HEK293 (cell line): ENCODE data around the gene ZFAND5.

ENCODE experiments used
- CTCF ChIA-PET: fragments of 350-600 bp; formaldehyde crosslinking; extraction: SDS; loops from one replicate; lab custom pipeline; 2021; ENCODE audit warnings: antibody characterized with exemption; lab: Yijun Ruan, JAX
- POLR2A ChIA-PET: fragments of 300-600 bp; formaldehyde crosslinking; extraction: SDS; loops from one replicate; lab custom pipeline; 2020; ENCODE audit warnings: antibody characterized with exemption, inconsistent platforms; lab: Yijun Ruan, JAX
- H3K27ac ChIP-seq: fragments of 200-500 bp; sonication (Bioruptor generic); 2 replicates; pipeline ENCODE4 v1.5.1; 2014; ENCODE audit warnings: low read depth, low read length, control low read depth, inconsistent platforms; ENCODE audit errors: extremely low read depth
- H3K36me3 ChIP-seq, 2 experiments: fragments of 200-500 bp in 1 of 2; sonication (Bioruptor generic) in 1 of 2; 1 replicate in 1 of 2; 2 replicates in 1 of 2; pipeline ENCODE4 v1.5.1; 2014 to 2017; ENCODE audit warnings: inconsistent platforms in 2 of 2, low read length in 2 of 2; ENCODE audit not compliant: control insufficient read depth in 2 of 2, insufficient read depth in 1 of 2
- H3K4me1 ChIP-seq: fragments of 200-500 bp; sonication (Bioruptor generic); 2 replicates; pipeline ENCODE4 v1.5.1; 2014; ENCODE audit warnings: mild to moderate bottlenecking, low read length, inconsistent platforms; ENCODE audit not compliant: control insufficient read depth, insufficient read depth
- H3K4me3 ChIP-seq: 2 replicates; pipeline ENCODE4 v1.5.1; 2011; ENCODE audit warnings: low read depth, mild to moderate bottlenecking, control low read depth, low read length, moderate library complexity
- H3K9me3 ChIP-seq: fragments of 200-500 bp; sonication (Bioruptor generic); 2 replicates; pipeline ENCODE4 v1.5.1; 2014; ENCODE audit warnings: low read depth, low read length, inconsistent platforms; ENCODE audit not compliant: control insufficient read depth, insufficient read depth
- KLF9 ChIP-seq: fragments of 450-650 bp; formaldehyde crosslinking; IDR thresholded peaks from 2 replicates; pipeline ENCODE4 v1.5.1; 2016; ENCODE audit warnings: missing biosample characterization, missing genetic modification characterization, low read depth
- OSR2 ChIP-seq: fragments of 450-650 bp; formaldehyde crosslinking; IDR thresholded peaks from 2 replicates; pipeline ENCODE4 v1.5.1; 2016; ENCODE audit warnings: missing biosample characterization, missing genetic modification characterization
- RBAK ChIP-seq: fragments of 450-650 bp; formaldehyde crosslinking; IDR thresholded peaks from 2 replicates; pipeline ENCODE4 v1.5.1; 2016; ENCODE audit warnings: missing biosample characterization, missing genetic modification characterization
- ZBTB10 ChIP-seq: fragments of 450-650 bp; formaldehyde crosslinking; IDR thresholded peaks from 2 replicates; pipeline ENCODE4 v1.5.1; 2016; ENCODE audit warnings: missing biosample characterization, missing genetic modification characterization
- ZBTB44 ChIP-seq: fragments of 450-650 bp; IDR thresholded peaks from 2 replicates; pipeline ENCODE4 v1.5.1; 2018; ENCODE audit warnings: missing biosample characterization, mild to moderate bottlenecking, missing genetic modification characterization
- ZNF221 ChIP-seq: fragments of 450-650 bp; formaldehyde crosslinking; IDR thresholded peaks from 2 replicates; pipeline ENCODE4 v1.5.1; 2017; ENCODE audit warnings: missing biosample characterization, missing genetic modification characterization, borderline replicate concordance
- ZNF324 ChIP-seq: fragments of 450-650 bp; formaldehyde crosslinking; IDR thresholded peaks from 2 replicates; pipeline ENCODE4 v1.5.1; 2016; ENCODE audit warnings: missing biosample characterization, missing genetic modification characterization
- ZNF362 ChIP-seq: fragments of 450-650 bp; formaldehyde crosslinking; IDR thresholded peaks from 2 replicates; pipeline ENCODE4 v1.5.1; 2016; ENCODE audit warnings: missing biosample characterization, missing genetic modification characterization
- ZNF529 ChIP-seq: fragments of 450-650 bp; formaldehyde crosslinking; IDR thresholded peaks from 2 replicates; pipeline ENCODE4 v1.5.1; 2017; ENCODE audit warnings: missing genetic modification characterization, missing biosample characterization; ENCODE audit not compliant: insufficient replicate concordance
- ZNF600 ChIP-seq: fragments of 450-650 bp; formaldehyde crosslinking; IDR thresholded peaks from 2 replicates; pipeline ENCODE4 v1.5.1; 2016; ENCODE audit warnings: missing biosample characterization, missing genetic modification characterization
- ZNF707 ChIP-seq: fragments of 450-650 bp; formaldehyde crosslinking; IDR thresholded peaks from 2 replicates; pipeline ENCODE4 v1.5.1; 2016; ENCODE audit warnings: missing biosample characterization, missing genetic modification characterization
- ZNF791 ChIP-seq: fragments of 450-650 bp; formaldehyde crosslinking; IDR thresholded peaks from 2 replicates; pipeline ENCODE4 v1.5.1; 2016; ENCODE audit warnings: missing biosample characterization, missing genetic modification characterization
- ZSCAN30 ChIP-seq: fragments of 450-650 bp; IDR thresholded peaks from 2 replicates; pipeline ENCODE4 v1.5.1; 2018; ENCODE audit warnings: missing biosample characterization, mild to moderate bottlenecking, missing genetic modification characterization, moderate library complexity
- TF ChIP-seq, protein P1 (sequence below): fragments of 450-650 bp; formaldehyde crosslinking; IDR thresholded peaks from 2 replicates; pipeline ENCODE4 v1.5.1; 2016; ENCODE audit warnings: missing biosample characterization, missing genetic modification characterization
- TF ChIP-seq, protein P2 (sequence below): fragments of 450-650 bp; formaldehyde crosslinking; IDR thresholded peaks from 2 replicates; pipeline ENCODE4 v1.5.1; 2016; ENCODE audit warnings: missing biosample characterization, missing genetic modification characterization
- TF ChIP-seq, protein P3 (sequence below): fragments of 450-650 bp; formaldehyde crosslinking; IDR thresholded peaks from 2 replicates; pipeline ENCODE4 v1.5.1; 2016; ENCODE audit warnings: missing biosample characterization, missing genetic modification characterization, low read depth

ZFAND5 gene

GRCh38 chr9:72377041-72377440 lies 12.0 kb upstream of the ZFAND5 start:
- Histone ChIP-seq H3K9me3 (no peaks in the 10 kb centered on the region), H3K4me1 (no peaks in the 10 kb centered on the region), H3K27ac (no peak overlapping the region)
- ChIA-PET CTCF (no interaction called here), POLR2A (interaction anchor here (1.5 kb wide), 1 partner anchor 12 kb away, joined by 5 read pairs; the partner anchor contains the start of gene ZFAND5)
- TF ChIP-seq, protein P1, sequence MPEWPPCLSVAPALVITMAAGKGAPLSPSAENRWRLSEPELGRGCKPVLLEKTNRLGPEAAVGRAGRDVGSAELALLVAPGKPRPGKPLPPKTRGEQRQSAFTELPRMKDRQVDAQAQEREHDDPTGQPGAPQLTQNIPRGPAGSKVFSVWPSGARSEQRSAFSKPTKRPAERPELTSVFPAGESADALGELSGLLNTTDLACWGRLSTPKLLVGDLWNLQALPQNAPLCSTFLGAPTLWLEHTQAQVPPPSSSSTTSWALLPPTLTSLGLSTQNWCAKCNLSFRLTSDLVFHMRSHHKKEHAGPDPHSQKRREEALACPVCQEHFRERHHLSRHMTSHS: no peak
- TF ChIP-seq ZNF529 (tag by site-specific recombination) (no peak), RBAK (no peak), KLF9 (tag by site-specific recombination) (no peak), ZNF221 (tag by site-specific recombination) (no peak), ZNF707 (tag by site-specific recombination) (no peak), OSR2 (tag by site-specific recombination) (no peak), ZBTB10 (no peak), ZNF791 (tag by site-specific recombination) (no peak), ZSCAN30 (tag by site-specific recombination) (no peak), ZNF362 (tag by site-specific recombination) (no peak), ZNF600 (tag by site-specific recombination) (no peak), ZBTB44 (tag by site-specific recombination) (no peak), ZNF324 (no peak)
- TF ChIP-seq, protein P2, sequence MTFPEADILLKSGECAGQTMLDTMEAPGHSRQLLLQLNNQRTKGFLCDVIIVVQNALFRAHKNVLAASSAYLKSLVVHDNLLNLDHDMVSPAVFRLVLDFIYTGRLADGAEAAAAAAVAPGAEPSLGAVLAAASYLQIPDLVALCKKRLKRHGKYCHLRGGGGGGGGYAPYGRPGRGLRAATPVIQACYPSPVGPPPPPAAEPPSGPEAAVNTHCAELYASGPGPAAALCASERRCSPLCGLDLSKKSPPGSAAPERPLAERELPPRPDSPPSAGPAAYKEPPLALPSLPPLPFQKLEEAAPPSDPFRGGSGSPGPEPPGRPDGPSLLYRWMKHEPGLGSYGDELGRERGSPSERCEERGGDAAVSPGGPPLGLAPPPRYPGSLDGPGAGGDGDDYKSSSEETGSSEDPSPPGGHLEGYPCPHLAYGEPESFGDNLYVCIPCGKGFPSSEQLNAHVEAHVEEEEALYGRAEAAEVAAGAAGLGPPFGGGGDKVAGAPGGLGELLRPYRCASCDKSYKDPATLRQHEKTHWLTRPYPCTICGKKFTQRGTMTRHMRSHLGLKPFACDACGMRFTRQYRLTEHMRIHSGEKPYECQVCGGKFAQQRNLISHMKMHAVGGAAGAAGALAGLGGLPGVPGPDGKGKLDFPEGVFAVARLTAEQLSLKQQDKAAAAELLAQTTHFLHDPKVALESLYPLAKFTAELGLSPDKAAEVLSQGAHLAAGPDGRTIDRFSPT (tag by site-specific recombination): no peak
- TF ChIP-seq, protein P3, sequence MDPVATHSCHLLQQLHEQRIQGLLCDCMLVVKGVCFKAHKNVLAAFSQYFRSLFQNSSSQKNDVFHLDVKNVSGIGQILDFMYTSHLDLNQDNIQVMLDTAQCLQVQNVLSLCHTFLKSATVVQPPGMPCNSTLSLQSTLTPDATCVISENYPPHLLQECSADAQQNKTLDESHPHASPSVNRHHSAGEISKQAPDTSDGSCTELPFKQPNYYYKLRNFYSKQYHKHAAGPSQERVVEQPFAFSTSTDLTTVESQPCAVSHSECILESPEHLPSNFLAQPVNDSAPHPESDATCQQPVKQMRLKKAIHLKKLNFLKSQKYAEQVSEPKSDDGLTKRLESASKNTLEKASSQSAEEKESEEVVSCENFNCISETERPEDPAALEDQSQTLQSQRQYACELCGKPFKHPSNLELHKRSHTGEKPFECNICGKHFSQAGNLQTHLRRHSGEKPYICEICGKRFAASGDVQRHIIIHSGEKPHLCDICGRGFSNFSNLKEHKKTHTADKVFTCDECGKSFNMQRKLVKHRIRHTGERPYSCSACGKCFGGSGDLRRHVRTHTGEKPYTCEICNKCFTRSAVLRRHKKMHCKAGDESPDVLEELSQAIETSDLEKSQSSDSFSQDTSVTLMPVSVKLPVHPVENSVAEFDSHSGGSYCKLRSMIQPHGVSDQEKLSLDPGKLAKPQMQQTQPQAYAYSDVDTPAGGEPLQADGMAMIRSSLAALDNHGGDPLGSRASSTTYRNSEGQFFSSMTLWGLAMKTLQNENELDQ (tag by site-specific recombination): no peak
- TF ChIP-seq, all 188 proteins: peak for 0
- Histone ChIP-seq H3K4me3 (no peak overlapping the region), H3K36me3 (no peaks in the 10 kb centered on the region)
